HepG2 (cell line): ENCODE data around the gene TNFAIP2. TPM values are rescaled to one million over a fixed set of nuclear protein-coding genes. Genes with fewer than 3 reads are reported as not detected.

Experiments used
- ATF1 ChIP-seq: IDR thresholded peaks from 2 replicates; pipeline ENCODE4 v1.6.1; 2016; ENCODE audit warnings: mild to moderate bottlenecking, control low read depth
- CC2D1A ChIP-seq: sonication (generic); formaldehyde crosslinking; IDR thresholded peaks from 2 replicates; pipeline ENCODE4 v1.8.1; 2023; ENCODE audit warnings: mild to moderate bottlenecking, missing genetic modification reagents
- DR1 ChIP-seq: sonication (generic); formaldehyde crosslinking; IDR thresholded peaks from 2 replicates; pipeline ENCODE4 v1.8.0; 2021; ENCODE audit warnings: mild to moderate bottlenecking, missing genetic modification reagents, inconsistent platforms
- IKZF1 ChIP-seq: fragments of 450-650 bp; IDR thresholded peaks from 2 replicates; pipeline ENCODE4 v1.7.1; 2016
- KDM5A ChIP-seq: fragments of 200-600 bp; sonication (generic); IDR thresholded peaks from 2 replicates; pipeline ENCODE4 v1.7.0; 2018; ENCODE audit warnings: antibody characterized with exemption, mild to moderate bottlenecking, low read length, borderline replicate concordance
- KLF12 ChIP-seq: sonication (generic); formaldehyde crosslinking; IDR thresholded peaks from 2 replicates; pipeline ENCODE4 v1.4.0; 2020; ENCODE audit warnings: missing genetic modification reagents, borderline replicate concordance
- MAFK ChIP-seq, 2 experiments: IDR thresholded peaks in 1 of 2; conservative IDR thresholded peaks in 1 of 2; 2 replicates each; pipeline ENCODE4 v1.6.1; 2011; ENCODE audit warnings: improper control_type of control experiment in 2 of 2, low read length in 2 of 2
- MIER3 ChIP-seq: IDR thresholded peaks from 2 replicates; pipeline ENCODE4 v1.6.1; 2016; ENCODE audit warnings: missing compliant biosample characterization, borderline replicate concordance
- NFATC3 ChIP-seq: sonication (generic); formaldehyde crosslinking; IDR thresholded peaks from 2 replicates; pipeline ENCODE4 v1.5.1; 2020; ENCODE audit warnings: mild to moderate bottlenecking, missing genetic modification reagents
- U2AF2 ChIP-seq: fragments of 200-400 bp; formaldehyde crosslinking; IDR thresholded peaks from 2 replicates; pipeline ENCODE4 v1.6.1; 2017; ENCODE audit warnings: low read depth, mild to moderate bottlenecking, low read length
- ZKSCAN5 ChIP-seq: sonication (generic); formaldehyde crosslinking; IDR thresholded peaks from 2 replicates; pipeline ENCODE4 v1.5.1; 2020; ENCODE audit warnings: mild to moderate bottlenecking, missing genetic modification reagents
- ZNF329 ChIP-seq: sonication (generic); formaldehyde crosslinking; IDR thresholded peaks from 2 replicates; pipeline ENCODE4 v1.9.0; 2021; ENCODE audit warnings: low read depth, mild to moderate bottlenecking, missing genetic modification reagents
- ZNF331 ChIP-seq: sonication (generic); formaldehyde crosslinking; IDR thresholded peaks from 2 replicates; pipeline ENCODE4 v1.4.0; 2020; ENCODE audit warnings: missing genetic modification reagents
- ZNF589 ChIP-seq: sonication (generic); formaldehyde crosslinking; conservative IDR thresholded peaks from 2 replicates; pipeline ENCODE4 v1.8.0; 2022; ENCODE audit warnings: mild to moderate bottlenecking, moderate library complexity, missing genetic modification reagents
- ZNF629 ChIP-seq: sonication (generic); formaldehyde crosslinking; conservative IDR thresholded peaks from 2 replicates; pipeline ENCODE4 v1.5.0; 2020; ENCODE audit warnings: missing genetic modification reagents
- ZNF761 ChIP-seq: sonication (generic); formaldehyde crosslinking; conservative IDR thresholded peaks from 2 replicates; pipeline ENCODE4 v1.4.0; 2020; ENCODE audit warnings: mild to moderate bottlenecking, missing genetic modification reagents
- ZNF800 ChIP-seq: sonication (generic); formaldehyde crosslinking; IDR thresholded peaks from 2 replicates; pipeline ENCODE4 v1.4.0; 2020; ENCODE audit warnings: missing genetic modification reagents
- polyA plus RNA-seq, 8 experiments: library from polyadenylated mRNA; depleted of rRNA in 3 of 8; stranded (reverse) in 7 of 8; unstranded in 1 of 8; fragments of >200 nt; fragmentation: Illumina TruSeq in 4 of 8; extraction: Trizol in 4 of 8; gene quantifications; 2 replicates each; pipeline versions ENCODE4 v1.2.1 to v1.2.3, GENCODE V29; 2011 to 2016; ENCODE audit warnings: low read depth in 4 of 8, missing spikeins in 1 of 8, mixed read lengths in 1 of 8; ENCODE audit not compliant: insufficient read depth in 1 of 8
- total RNA-seq, 5 experiments: library from RNA; depleted of rRNA; stranded (reverse); fragments of >200 nt; fragmentation: Illumina TruSeq; extraction: Trizol; gene quantifications; 2 replicates each; pipeline ENCODE4 v1.2.3, GENCODE V29; 2016; ENCODE audit warnings: low read depth in 1 of 5
- TF ChIP-seq, protein P1 (sequence below): sonication (generic); formaldehyde crosslinking; conservative IDR thresholded peaks from 2 replicates; pipeline ENCODE4 v1.8.0; 2022; ENCODE audit warnings: missing genetic modification reagents
- TF ChIP-seq, protein P2 (sequence below): IDR thresholded peaks from 2 replicates; pipeline ENCODE4 v1.6.1; 2016; ENCODE audit warnings: control low read depth
- TF ChIP-seq, protein P3 (sequence below), 2 experiments: sonication (generic) in 1 of 2; formaldehyde crosslinking in 1 of 2; IDR thresholded peaks; 2 replicates each; pipeline versions ENCODE4 v1.6.1 to v1.9.0; 2014 to 2022; ENCODE audit warnings: antibody characterized with exemption in 1 of 2, borderline replicate concordance in 1 of 2, inconsistent platforms in 1 of 2, low read depth in 1 of 2, missing genetic modification reagents in 1 of 2

Gene TNFAIP2
- total and polyA plus RNA-seq, 2 of the 13 experiments (the other 11 are each of a cell fraction or from before 2014, with no cell fraction given), result 0.46 to 1.5 TPM

DNA sequence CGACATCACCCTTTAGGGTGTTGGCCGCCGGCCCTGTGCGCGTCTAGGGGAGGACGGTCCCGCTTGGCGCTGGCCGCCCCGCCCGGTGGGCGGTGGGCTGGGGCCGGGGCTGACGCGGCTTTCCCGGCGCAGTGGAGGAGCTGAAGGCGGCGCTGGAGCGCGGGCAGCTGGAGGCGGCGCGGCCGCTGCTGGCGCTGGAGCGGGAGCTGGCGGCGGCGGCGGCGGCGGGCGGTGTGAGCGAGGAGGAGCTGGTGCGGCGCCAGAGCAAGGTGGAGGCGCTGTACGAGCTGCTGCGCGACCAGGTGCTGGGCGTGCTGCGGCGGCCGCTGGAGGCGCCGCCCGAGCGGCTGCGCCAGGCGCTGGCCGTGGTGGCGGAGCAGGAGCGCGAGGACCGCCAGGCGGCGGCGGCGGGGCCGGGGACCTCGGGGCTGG, 3.6 kb downstream of the TNFAIP2 start (continued):
- TF ChIP-seq KDM5A (no peak), ZNF331 (peak; percentile 55; the same call in 1 of the 2 replicates), NFATC3 (CRISPR knock-in tag) (no peak), ZNF800 (CRISPR knock-in tag) (no peak; the same call in 1 of the 2 replicates), CC2D1A (CRISPR knock-in tag) (no peak), KLF12 (no peak), ZNF629 (CRISPR knock-in tag) (no peak), ZKSCAN5 (CRISPR knock-in tag) (no peak), ZNF329 (CRISPR knock-in tag) (no peak), MAFK (conservative IDR thresholded peaks at IDR 0.05 in 1 of 2, IDR thresholded peaks at IDR 0.05 in 1 of 2; ENCODE audit: low read length in 2 of 2) (no peak), ZNF761 (CRISPR knock-in tag) (no peak), MIER3 (CRISPR knock-in tag) (no peak), IKZF1 (no peak), ZNF589 (CRISPR knock-in tag) (no peak), U2AF2 (no peak), ATF1 (no peak), DR1 (CRISPR knock-in tag) (no peak)
- TF ChIP-seq, protein P1, sequence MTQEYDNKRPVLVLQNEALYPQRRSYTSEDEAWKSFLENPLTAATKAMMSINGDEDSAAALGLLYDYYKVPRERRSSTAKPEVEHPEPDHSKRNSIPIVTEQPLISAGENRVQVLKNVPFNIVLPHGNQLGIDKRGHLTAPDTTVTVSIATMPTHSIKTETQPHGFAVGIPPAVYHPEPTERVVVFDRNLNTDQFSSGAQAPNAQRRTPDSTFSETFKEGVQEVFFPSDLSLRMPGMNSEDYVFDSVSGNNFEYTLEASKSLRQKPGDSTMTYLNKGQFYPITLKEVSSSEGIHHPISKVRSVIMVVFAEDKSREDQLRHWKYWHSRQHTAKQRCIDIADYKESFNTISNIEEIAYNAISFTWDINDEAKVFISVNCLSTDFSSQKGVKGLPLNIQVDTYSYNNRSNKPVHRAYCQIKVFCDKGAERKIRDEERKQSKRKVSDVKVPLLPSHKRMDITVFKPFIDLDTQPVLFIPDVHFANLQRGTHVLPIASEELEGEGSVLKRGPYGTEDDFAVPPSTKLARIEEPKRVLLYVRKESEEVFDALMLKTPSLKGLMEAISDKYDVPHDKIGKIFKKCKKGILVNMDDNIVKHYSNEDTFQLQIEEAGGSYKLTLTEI (CRISPR knock-in tag), result no peak
- TF ChIP-seq, protein P2, sequence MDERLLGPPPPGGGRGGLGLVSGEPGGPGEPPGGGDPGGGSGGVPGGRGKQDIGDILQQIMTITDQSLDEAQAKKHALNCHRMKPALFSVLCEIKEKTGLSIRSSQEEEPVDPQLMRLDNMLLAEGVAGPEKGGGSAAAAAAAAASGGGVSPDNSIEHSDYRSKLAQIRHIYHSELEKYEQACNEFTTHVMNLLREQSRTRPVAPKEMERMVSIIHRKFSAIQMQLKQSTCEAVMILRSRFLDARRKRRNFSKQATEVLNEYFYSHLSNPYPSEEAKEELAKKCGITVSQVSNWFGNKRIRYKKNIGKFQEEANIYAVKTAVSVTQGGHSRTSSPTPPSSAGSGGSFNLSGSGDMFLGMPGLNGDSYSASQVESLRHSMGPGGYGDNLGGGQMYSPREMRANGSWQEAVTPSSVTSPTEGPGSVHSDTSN (CRISPR knock-in tag), result no peak
- TF ChIP-seq, protein P3, sequence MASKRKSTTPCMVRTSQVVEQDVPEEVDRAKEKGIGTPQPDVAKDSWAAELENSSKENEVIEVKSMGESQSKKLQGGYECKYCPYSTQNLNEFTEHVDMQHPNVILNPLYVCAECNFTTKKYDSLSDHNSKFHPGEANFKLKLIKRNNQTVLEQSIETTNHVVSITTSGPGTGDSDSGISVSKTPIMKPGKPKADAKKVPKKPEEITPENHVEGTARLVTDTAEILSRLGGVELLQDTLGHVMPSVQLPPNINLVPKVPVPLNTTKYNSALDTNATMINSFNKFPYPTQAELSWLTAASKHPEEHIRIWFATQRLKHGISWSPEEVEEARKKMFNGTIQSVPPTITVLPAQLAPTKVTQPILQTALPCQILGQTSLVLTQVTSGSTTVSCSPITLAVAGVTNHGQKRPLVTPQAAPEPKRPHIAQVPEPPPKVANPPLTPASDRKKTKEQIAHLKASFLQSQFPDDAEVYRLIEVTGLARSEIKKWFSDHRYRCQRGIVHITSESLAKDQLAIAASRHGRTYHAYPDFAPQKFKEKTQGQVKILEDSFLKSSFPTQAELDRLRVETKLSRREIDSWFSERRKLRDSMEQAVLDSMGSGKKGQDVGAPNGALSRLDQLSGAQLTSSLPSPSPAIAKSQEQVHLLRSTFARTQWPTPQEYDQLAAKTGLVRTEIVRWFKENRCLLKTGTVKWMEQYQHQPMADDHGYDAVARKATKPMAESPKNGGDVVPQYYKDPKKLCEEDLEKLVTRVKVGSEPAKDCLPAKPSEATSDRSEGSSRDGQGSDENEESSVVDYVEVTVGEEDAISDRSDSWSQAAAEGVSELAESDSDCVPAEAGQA (IDR thresholded peaks at IDR 0.05; ENCODE audit: low read depth), result no peak
- TF ChIP-seq, protein P3 (CRISPR knock-in tag; IDR thresholded peaks at IDR 0.05; ENCODE audit: borderline replicate concordance), result no peak
